Stomach (tissue), 4 donors: ENCODE measurements around the gene VWC2L.

Source experiments
- CTCF ChIP-seq, 7 experiments: fragments of 450-650 bp in 4 of 7; fragments of 200-600 bp in 3 of 7; sonication (generic) in 3 of 7; IDR thresholded peaks; one replicate each; pipeline ENCODE4 v1.5.1; 2016 to 2019; ENCODE audit warnings: antibody characterized with exemption in 7 of 7, control low read depth in 2 of 7, mild to moderate bottlenecking in 1 of 7
- POLR2A ChIP-seq, 4 donors: fragments of 450-650 bp; IDR thresholded peaks; one replicate each; pipeline ENCODE4 v1.6.1; 2016; ENCODE audit warnings: antibody characterized with exemption in 4 of 4, control low read depth in 2 of 4, mild to moderate bottlenecking in 1 of 4, moderate library complexity in 1 of 4
- POLR2AphosphoS5 ChIP-seq, 3 donors: sonication (generic); formaldehyde crosslinking; IDR thresholded peaks; one replicate each; pipeline ENCODE4 v1.6.1; 2016; ENCODE audit warnings: antibody characterized with exemption in 3 of 3

GRCh38 chr2:214489702-214490101, 78.8 kb downstream of the VWC2L start:
- no peak for TF ChIP-seq CTCF (IDR thresholded peaks at IDR 0.05)
- TF ChIP-seq POLR2AphosphoS5 (IDR thresholded peaks at IDR 0.05), result no peak
- TF ChIP-seq POLR2A (IDR thresholded peaks at IDR 0.05), result no peak
